ENCODE data around the gene RNF8. TPM values are rescaled to one million over a fixed set of nuclear protein-coding genes. Genes with fewer than 3 reads are reported as not detected.
"Not testable (repeated sequence)": the region's sequence is repeated elsewhere in the genome, so short reads cannot be mapped to it uniquely, and the experiment has no call there.

Gene RNF8, protein sequence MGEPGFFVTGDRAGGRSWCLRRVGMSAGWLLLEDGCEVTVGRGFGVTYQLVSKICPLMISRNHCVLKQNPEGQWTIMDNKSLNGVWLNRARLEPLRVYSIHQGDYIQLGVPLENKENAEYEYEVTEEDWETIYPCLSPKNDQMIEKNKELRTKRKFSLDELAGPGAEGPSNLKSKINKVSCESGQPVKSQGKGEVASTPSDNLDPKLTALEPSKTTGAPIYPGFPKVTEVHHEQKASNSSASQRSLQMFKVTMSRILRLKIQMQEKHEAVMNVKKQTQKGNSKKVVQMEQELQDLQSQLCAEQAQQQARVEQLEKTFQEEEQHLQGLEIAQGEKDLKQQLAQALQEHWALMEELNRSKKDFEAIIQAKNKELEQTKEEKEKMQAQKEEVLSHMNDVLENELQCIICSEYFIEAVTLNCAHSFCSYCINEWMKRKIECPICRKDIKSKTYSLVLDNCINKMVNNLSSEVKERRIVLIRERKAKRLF
- 23.9 TPM for polyA plus RNA-seq (2013, experiment 1 of 2)
- polyA plus RNA-seq (2013, experiment 2 of 2), result 23.5 TPM

DNA sequence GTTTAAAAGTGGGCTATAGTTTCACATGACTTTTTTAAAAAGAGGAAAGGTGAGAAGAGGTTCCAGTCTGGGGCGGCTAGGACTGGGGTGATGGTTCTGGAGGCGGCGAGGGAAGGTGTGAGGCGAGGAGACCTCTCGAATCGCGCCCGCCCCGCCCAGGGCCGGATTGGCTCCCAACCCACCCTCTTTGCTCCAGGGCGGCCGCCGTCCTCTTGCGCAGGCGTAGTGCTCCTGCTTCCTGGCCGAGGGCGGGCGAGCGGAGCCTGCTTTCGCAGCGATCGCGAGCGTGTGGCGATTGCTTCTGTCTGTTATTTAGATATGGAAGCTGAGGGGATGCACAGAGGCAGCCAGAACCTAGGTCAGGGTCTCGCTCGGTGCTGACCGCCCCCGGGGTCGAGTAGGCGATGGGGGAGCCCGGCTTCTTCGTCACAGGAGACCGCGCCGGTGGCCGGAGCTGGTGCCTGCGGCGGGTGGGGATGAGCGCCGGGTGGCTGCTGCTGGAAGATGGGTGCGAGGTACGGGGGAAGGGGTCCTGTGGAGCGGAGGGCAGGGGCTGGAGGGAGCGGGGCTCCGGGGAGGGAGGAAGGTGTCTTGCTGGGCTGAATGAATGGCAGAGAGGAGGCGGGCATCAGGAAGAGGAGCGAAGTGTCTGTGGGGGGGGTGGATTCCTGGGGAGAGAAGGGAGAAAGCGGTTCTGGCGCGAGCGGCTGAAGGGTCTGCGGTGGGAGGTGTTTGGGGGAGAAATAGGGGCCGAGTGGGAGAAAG, at the start of gene RNF8:
Gene RNF8 (plus strand): TSS at position 223 of the 765 bp plus-strand sequence. CDS start 182 bp downstream, at position 405.
- Histone ChIP-seq H2BK15ac (replicated peaks; ENCODE audit: low read depth) (no peak within 1 kb of the TSS), H3K4ac (ENCODE audit: low read depth, low read length) (peak within 1 kb of the TSS; percentile 59), H2AK5ac (ENCODE audit: low read length) (no peak within 1 kb of the TSS), H3K79me2 (ENCODE audit: control insufficient read depth, insufficient read depth, low read length) (peaks cover 15% of the 10 kb centered on the region), H3K4me3 (ENCODE audit: low read length) (peak within 1 kb of the TSS; percentile 94), H4K8ac (ENCODE audit: low read depth, low read length) (peak within 1 kb of the TSS; percentile 7), H3K4me2 (ENCODE audit: low read length) (peak within 1 kb of the TSS; percentile 84), H3K79me1 (ENCODE audit: low read length) (peaks cover 8% of the 10 kb centered on the region), H3K27ac (ENCODE audit: low read depth, low read length) (peak within 1 kb of the TSS; percentile 76), H3K23ac (ENCODE audit: low read length) (no peak within 1 kb of the TSS), H3K56ac (ENCODE audit: low read length) (peak within 1 kb of the TSS; percentile 95), H3K18ac (ENCODE audit: low read length) (peak within 1 kb of the TSS; percentile 89), H3K9ac (ENCODE audit: low read length) (peak within 1 kb of the TSS; percentile 93), H3K4me1 (ENCODE audit: control insufficient read depth, low read depth, low read length) (peaks cover 4% of the 10 kb centered on the region), H2BK5ac (ENCODE audit: low read length) (no peak within 1 kb of the TSS), H4K5ac (ENCODE audit: low read length) (no peak within 1 kb of the TSS), H2BK120ac (ENCODE audit: low read depth, low read length) (no peak within 1 kb of the TSS), H3K27me3 (ENCODE audit: insufficient read depth, low read length, poor library complexity) (no peaks in the 10 kb centered on the region), H3K36me3 (ENCODE audit: control insufficient read depth, insufficient read depth, low read length) (no peaks in the 10 kb centered on the region)
- DNase-seq, result peak; percentile 95
- no CpG with 5 or more reads among the region's 54 CpGs for WGBS (ENCODE audit: extremely low coverage, insufficient coverage, low lambda C conversion rate)

- no peak overlapping the region for H3K18ac ChIP-seq (ENCODE audit: low read length)
- H3K56ac ChIP-seq (ENCODE audit: low read length), result no peak overlapping the region
- DNase-seq, result no peak
- H3K4me2 ChIP-seq (ENCODE audit: low read length), result no peak overlapping the region
- no peaks in the 10 kb centered on the region for H3K4me1 ChIP-seq (ENCODE audit: control insufficient read depth, low read depth, low read length)
- no peaks in the 10 kb centered on the region for H3K27me3 ChIP-seq (ENCODE audit: insufficient read depth, low read length, poor library complexity)
- no peak overlapping the region for H3K27ac ChIP-seq (ENCODE audit: low read depth, low read length)
- no peak overlapping the region for H3K9ac ChIP-seq (ENCODE audit: low read length)
- H3K79me1 ChIP-seq (ENCODE audit: low read length), result no peaks in the 10 kb centered on the region
- no peak overlapping the region for H3K4ac ChIP-seq (ENCODE audit: low read depth, low read length)
- no CpG with 5 or more reads among the region's 7 CpGs for WGBS (ENCODE audit: extremely low coverage, insufficient coverage, low lambda C conversion rate)
- H2BK15ac ChIP-seq (replicated peaks; ENCODE audit: low read depth), result no peak overlapping the region
- no peak overlapping the region for H3K4me3 ChIP-seq (ENCODE audit: low read length)
- H4K8ac ChIP-seq (ENCODE audit: low read depth, low read length), result no peak overlapping the region
- H4K5ac ChIP-seq (ENCODE audit: low read length), result no peak overlapping the region
- no peaks in the 10 kb centered on the region for H3K36me3 ChIP-seq (ENCODE audit: control insufficient read depth, insufficient read depth, low read length)
- H3K79me2 ChIP-seq (ENCODE audit: control insufficient read depth, insufficient read depth, low read length), result no peaks in the 10 kb centered on the region
- no peak overlapping the region for H3K23ac ChIP-seq (ENCODE audit: low read length)
- no peak overlapping the region for H2BK5ac ChIP-seq (ENCODE audit: low read length)
- no peak overlapping the region for H2BK120ac ChIP-seq (ENCODE audit: low read depth, low read length)
- H2AK5ac ChIP-seq (ENCODE audit: low read length), result no peak overlapping the region
Measured at GRCh38 chr6:37304766-37305165, 49.0 kb upstream of the RNF8 start.

- H3K4me3 ChIP-seq (ENCODE audit: low read length), result no peak overlapping the region
- no peak for DNase-seq
Measured at GRCh38 chr6:37305841-37306425, 47.9 kb upstream of the RNF8 start.

DNA sequence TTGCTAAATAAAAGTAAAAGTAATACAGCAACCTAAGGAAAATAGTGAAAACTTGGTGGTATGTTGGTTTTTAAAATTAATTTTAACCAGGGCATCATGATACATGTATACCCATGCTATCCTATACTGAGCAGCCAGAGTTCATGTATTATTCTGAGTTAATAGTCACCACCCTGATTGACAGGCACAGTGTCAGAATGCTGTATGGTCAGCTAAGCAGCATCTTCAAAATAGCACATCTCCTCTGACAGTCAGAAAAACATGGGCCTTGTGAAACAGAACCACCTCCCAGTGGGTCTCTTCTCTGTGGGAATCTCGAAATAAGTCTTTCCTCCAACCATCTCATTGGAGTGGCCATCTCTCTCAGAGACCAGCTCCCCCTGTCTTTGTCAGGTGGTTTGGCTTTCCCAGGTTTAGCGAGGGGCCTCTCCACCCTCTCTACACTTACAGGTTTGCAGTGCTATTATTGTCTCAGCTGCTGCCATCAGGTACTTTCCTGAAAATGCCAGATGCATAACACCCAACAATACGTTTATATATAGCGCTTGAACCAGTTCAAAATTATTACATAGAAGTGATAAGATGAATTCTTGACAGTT, 47.1 kb upstream of the RNF8 start:
- Histone ChIP-seq H3K4me2 (ENCODE audit: low read length) (no peak overlapping the region), H4K5ac (ENCODE audit: low read length) (no peak overlapping the region), H2BK5ac (ENCODE audit: low read length) (no peak overlapping the region), H3K18ac (ENCODE audit: low read length) (no peak overlapping the region), H3K4me1 (ENCODE audit: control insufficient read depth, low read depth, low read length) (no peaks in the 10 kb centered on the region), H3K79me1 (ENCODE audit: low read length) (no peaks in the 10 kb centered on the region), H3K4ac (ENCODE audit: low read depth, low read length) (no peak overlapping the region), H4K8ac (ENCODE audit: low read depth, low read length) (no peak overlapping the region), H3K27me3 (ENCODE audit: insufficient read depth, low read length, poor library complexity) (no peaks in the 10 kb centered on the region), H3K56ac (ENCODE audit: low read length) (no peak overlapping the region), H3K36me3 (ENCODE audit: control insufficient read depth, insufficient read depth, low read length) (no peaks in the 10 kb centered on the region), H3K23ac (ENCODE audit: low read length) (no peak overlapping the region), H3K79me2 (ENCODE audit: control insufficient read depth, insufficient read depth, low read length) (no peaks in the 10 kb centered on the region), H3K27ac (ENCODE audit: low read depth, low read length) (no peak overlapping the region), H2BK120ac (ENCODE audit: low read depth, low read length) (no peak overlapping the region), H3K9ac (ENCODE audit: low read length) (no peak overlapping the region), H2AK5ac (ENCODE audit: low read length) (no peak overlapping the region), H2BK15ac (replicated peaks; ENCODE audit: low read depth) (no peak overlapping the region), H3K4me3 (ENCODE audit: low read length) (no peak overlapping the region)
- WGBS (ENCODE audit: extremely low coverage, insufficient coverage, low lambda C conversion rate), result no CpG with 5 or more reads among the region's 4 CpGs
- DNase-seq, result no peak

More at GRCh38 chr6:37305841-37306425, 47.9 kb upstream of the RNF8 start:
- H2BK5ac ChIP-seq (ENCODE audit: low read length), result no peak overlapping the region
- H3K9ac ChIP-seq (ENCODE audit: low read length), result no peak overlapping the region
- no CpG with 5 or more reads among the region's 4 CpGs for WGBS (ENCODE audit: extremely low coverage, insufficient coverage, low lambda C conversion rate)
- no peak overlapping the region for H2BK120ac ChIP-seq (ENCODE audit: low read depth, low read length)
- no peak overlapping the region for H3K27ac ChIP-seq (ENCODE audit: low read depth, low read length)
- no peak overlapping the region for H4K8ac ChIP-seq (ENCODE audit: low read depth, low read length)
- no peak overlapping the region for H3K23ac ChIP-seq (ENCODE audit: low read length)
- H2BK15ac ChIP-seq (replicated peaks; ENCODE audit: low read depth), result no peak overlapping the region
- H3K4me2 ChIP-seq (ENCODE audit: low read length), result no peak overlapping the region
- H3K4ac ChIP-seq (ENCODE audit: low read depth, low read length), result no peak overlapping the region
- no peaks in the 10 kb centered on the region for H3K4me1 ChIP-seq (ENCODE audit: control insufficient read depth, low read depth, low read length)
- no peaks in the 10 kb centered on the region for H3K36me3 ChIP-seq (ENCODE audit: control insufficient read depth, insufficient read depth, low read length)
- no peak overlapping the region for H3K18ac ChIP-seq (ENCODE audit: low read length)
- no peak overlapping the region for H2AK5ac ChIP-seq (ENCODE audit: low read length)
- H3K79me1 ChIP-seq (ENCODE audit: low read length), result no peaks in the 10 kb centered on the region
- no peak overlapping the region for H3K56ac ChIP-seq (ENCODE audit: low read length)
- H3K27me3 ChIP-seq (ENCODE audit: insufficient read depth, low read length, poor library complexity), result no peaks in the 10 kb centered on the region
- H3K79me2 ChIP-seq (ENCODE audit: control insufficient read depth, insufficient read depth, low read length), result no peaks in the 10 kb centered on the region
- no peak overlapping the region for H4K5ac ChIP-seq (ENCODE audit: low read length)

DNA sequence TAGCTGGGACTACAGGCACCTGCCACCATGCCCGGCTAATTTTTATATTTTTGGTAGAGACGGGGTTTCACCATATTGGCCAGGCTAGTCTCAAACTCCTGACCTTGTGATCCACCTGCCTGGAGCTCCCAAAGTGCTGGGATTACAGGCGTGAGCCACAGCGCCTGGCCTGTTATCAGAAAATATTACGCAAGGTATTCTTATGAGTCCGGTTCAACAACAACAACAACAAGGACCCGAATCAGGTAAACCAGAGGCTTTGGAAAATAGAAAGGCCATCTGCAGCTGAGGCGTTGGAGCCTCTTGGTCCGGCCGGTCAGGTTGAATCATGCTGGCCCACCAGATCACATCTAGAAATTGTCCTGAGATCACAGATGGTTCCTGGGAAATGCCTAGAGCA, 46.3 kb upstream of the RNF8 start:
- not testable (repeated sequence) for H3K27ac ChIP-seq (ENCODE audit: low read depth, low read length); H4K5ac ChIP-seq (ENCODE audit: low read length); DNase-seq; H3K4ac ChIP-seq (ENCODE audit: low read depth, low read length); H3K79me1 ChIP-seq (ENCODE audit: low read length); H3K23ac ChIP-seq (ENCODE audit: low read length); H3K4me3 ChIP-seq (ENCODE audit: low read length); H3K36me3 ChIP-seq (ENCODE audit: control insufficient read depth, insufficient read depth, low read length); H3K79me2 ChIP-seq (ENCODE audit: control insufficient read depth, insufficient read depth, low read length); H2AK5ac ChIP-seq (ENCODE audit: low read length); H2BK5ac ChIP-seq (ENCODE audit: low read length); H2BK120ac ChIP-seq (ENCODE audit: low read depth, low read length); H2BK15ac ChIP-seq (replicated peaks; ENCODE audit: low read depth); H3K4me1 ChIP-seq (ENCODE audit: control insufficient read depth, low read depth, low read length); H3K9ac ChIP-seq (ENCODE audit: low read length); H4K8ac ChIP-seq (ENCODE audit: low read depth, low read length); H3K18ac ChIP-seq (ENCODE audit: low read length); H3K56ac ChIP-seq (ENCODE audit: low read length); H3K4me2 ChIP-seq (ENCODE audit: low read length); H3K27me3 ChIP-seq (ENCODE audit: insufficient read depth, low read length, poor library complexity)
- WGBS (ENCODE audit: extremely low coverage, insufficient coverage, low lambda C conversion rate), result no CpG with 5 or more reads among the region's 10 CpGs
